ENCODE measurements around the gene PLCB4. TPM values are rescaled to one million over a fixed set of nuclear protein-coding genes. Genes with fewer than 3 reads are reported as not detected.

The PLCB4 gene
- total RNA-seq, 4 donors from 2014 or later: 2.7 to 11.4 (median 6.5) TPM

- TF ChIP-seq CTCF (IDR thresholded peaks at IDR 0.05) (no peak), POLR2A (IDR thresholded peaks at IDR 0.05) (no peak)
- DNase-seq (ENCODE audit: low spot score in 2 of 2): no peak
- 85 to 88% methylated on average over 2 of the region's 2 CpGs for WGBS, 2 donors
- intact Hi-C loops (cut with DNase I; ENCODE audit: low total_unique reads): loop anchor here (10.0 kb wide), 1 partner anchor 53 kb away; no protein-coding TSS in a partner anchor
- H3K4me3 ChIP-seq (ENCODE audit: low read depth, poor library complexity, severe bottlenecking): no peak overlapping the region
Measured at GRCh38 chr20:9261781-9262180, 192.9 kb downstream of the PLCB4 start.

- intact Hi-C loops (cut with DNase I; ENCODE audit: low total_unique reads): loop anchor here (10.0 kb wide), 1 partner anchor 52 kb away; no protein-coding TSS in a partner anchor
- no peak for DNase-seq (ENCODE audit: low spot score in 2 of 2)
- no peak overlapping the region for H3K4me3 ChIP-seq (ENCODE audit: low read depth, poor library complexity, severe bottlenecking)
- TF ChIP-seq POLR2A (IDR thresholded peaks at IDR 0.05) (no peak), CTCF (IDR thresholded peaks at IDR 0.05) (no peak)
- 42 to 46% methylated on average over 3 of the region's 3 CpGs for WGBS, 2 donors
Measured at GRCh38 chr20:9262653-9263194, 193.8 kb downstream of the PLCB4 start.

GRCh38 chr20:9269280-9269971 lies 200.5 kb downstream of the PLCB4 start:
- no peak for TF ChIP-seq POLR2A (IDR thresholded peaks at IDR 0.05)
- no peak for TF ChIP-seq CTCF (IDR thresholded peaks at IDR 0.05)
- WGBS, 2 donors: 65 to 70% methylated on average over 2 of the region's 2 CpGs
- no peak for DNase-seq (ENCODE audit: low spot score in 2 of 2)

GRCh38 chr20:9270831-9271230 lies 201.9 kb downstream of the PLCB4 start:
- DNase-seq (ENCODE audit: low spot score in 2 of 2): no peak
- no peak overlapping the region for H3K4me3 ChIP-seq (ENCODE audit: low read depth, poor library complexity, severe bottlenecking)
- no peak for TF ChIP-seq POLR2A (IDR thresholded peaks at IDR 0.05)
- TF ChIP-seq CTCF (IDR thresholded peaks at IDR 0.05): no peak
- intact Hi-C loops (cut with DNase I; ENCODE audit: low total_unique reads): no loop called here

More at GRCh38 chr20:9269280-9269971, 200.5 kb downstream of the PLCB4 start:
- intact Hi-C loops (cut with DNase I; ENCODE audit: low total_unique reads): loop anchor here (10.0 kb wide), 1 partner anchor 45 kb away; no protein-coding TSS in a partner anchor
- H3K4me3 ChIP-seq (ENCODE audit: low read depth, poor library complexity, severe bottlenecking): no peak overlapping the region

- H3K4me3 ChIP-seq (ENCODE audit: low read depth, poor library complexity, severe bottlenecking): no peak overlapping the region
- WGBS, 2 donors: 68 to 71% methylated on average over 4 of the region's 4 CpGs
- intact Hi-C loops (cut with DNase I; ENCODE audit: low total_unique reads): no loop called here
- TF ChIP-seq POLR2A (IDR thresholded peaks at IDR 0.05): no peak
- TF ChIP-seq CTCF (IDR thresholded peaks at IDR 0.05): no peak
- no peak for DNase-seq (ENCODE audit: low spot score in 2 of 2)
Measured at GRCh38 chr20:9276966-9277468, 208.1 kb downstream of the PLCB4 start.

Measured in lower leg skin (tissue), 4 donors.